Pancreas (tissue), 10 donors: Measurements from ENCODE around the gene GLS2. TPM values are rescaled to one million over a fixed set of nuclear protein-coding genes. Genes with fewer than 3 reads are reported as not detected.

Source experiments
- ATAC-seq, 4 donors: fragments of 200-7000 bp; cut with Tn5 transposase; one replicate each; pipeline versions ENCODE4 v1.8.0 to v1.9.1; 2020; ENCODE audit warnings: mild to moderate bottlenecking in 4 of 4, moderate library complexity in 4 of 4
- DNase-seq, 6 donors: peaks; one replicate each; pipeline ENCODE4 v3.0.0-alpha.2; 2020
- FAIRE-seq: peaks from 2 replicates; lab custom pipeline; 2012; peaks lifted over from hg19 to GRCh38; lab: Jason Lieb, UNC
- H3K27ac ChIP-seq, 4 donors: fragments of 200-600 bp; sonication (generic); 1 replicate in 3 of 4; 2 replicates in 1 of 4; pipeline versions ENCODE4 v1.5.0 to v1.8.0; 2020
- H3K27me3 ChIP-seq, 4 donors: fragments of 200-600 bp; one replicate each; pipeline ENCODE4 v1.8.0; 2021
- H3K36me3 ChIP-seq, 3 donors: fragments of 200-600 bp; sonication (generic) in 1 of 3; one replicate each; pipeline versions ENCODE4 v1.5.0 to v1.8.0; 2020 to 2021
- H3K4me1 ChIP-seq, 3 donors: fragments of 200-600 bp; one replicate each; pipeline ENCODE4 v1.8.0; 2021
- H3K4me3 ChIP-seq, 4 donors: fragments of 200-600 bp; sonication (generic) in 2 of 4; one replicate each; pipeline versions ENCODE4 v1.5.0 to v1.8.0; 2020 to 2021
- H3K9me3 ChIP-seq, 4 donors: fragments of 200-600 bp; one replicate each; pipeline ENCODE4 v1.8.0; 2021
- WGBS, 2 donors: extraction: QIAGEN DNeasy Blood & Tissue Kit; methylation state at CpG; one replicate each; pipeline ENCODE4 v1.1.7; 2013; 5-methylcytosine and 5-hydroxymethylcytosine counted together
- intact Hi-C, 3 donors: fragments of 100-400 bp; cut with DNase I; formaldehyde crosslinking; loops; one replicate each; pipeline versions ENCODE4 v1.11.1 to v1.14.2; 2022
- polyA plus RNA-seq, 2 donors: library from polyadenylated mRNA; stranded (reverse); fragments of 200-250 nt; gene quantifications; one replicate each; pipeline ENCODE4 v1.2.3, GENCODE V29; 2013
- total RNA-seq, 6 donors: library from RNA; stranded (reverse); fragmentation: NEBNext Ultra II Directional in 4 of 6; extraction: Animal tissue kit (Norgen Biotek cat#: 25700) in 4 of 6; gene quantifications; one replicate each; pipeline versions ENCODE4 v1.2.1 to v1.2.4, GENCODE V29; 2021 to 2023
- TF ChIP-seq, protein P1 (sequence below), 4 donors: fragments of 200-600 bp; sonication (generic) in 3 of 4; IDR thresholded peaks; one replicate each; pipeline versions ENCODE4 v1.5.0 to v1.8.0; 2021; ENCODE audit warnings: antibody characterized with exemption in 4 of 4
- donor health status: healthy with polysubstance abuse.
- donor health status: DM: no; HTN: no; CAD: no; lungs with moderate emphysema.
- donor health status: DM: no; HTN: no; CAD: no.
- donor health status: control.
- donor health status: control.
- donor health status: Bipolar disorder and iron deficiency.
- donor health status: DM: yes; HTN: yes; CAD: no.
- donor health status: DM: no; HTN: no; CAD: no.
- donor health status: DM: no; HTN: no; CAD: no.
- donor health status: DM: yes; HTN: yes; CAD: no.

Gene GLS2
- total and polyA plus RNA-seq, 8 donors, result 14.6 to 49.1 (median 32.9) TPM

DNA sequence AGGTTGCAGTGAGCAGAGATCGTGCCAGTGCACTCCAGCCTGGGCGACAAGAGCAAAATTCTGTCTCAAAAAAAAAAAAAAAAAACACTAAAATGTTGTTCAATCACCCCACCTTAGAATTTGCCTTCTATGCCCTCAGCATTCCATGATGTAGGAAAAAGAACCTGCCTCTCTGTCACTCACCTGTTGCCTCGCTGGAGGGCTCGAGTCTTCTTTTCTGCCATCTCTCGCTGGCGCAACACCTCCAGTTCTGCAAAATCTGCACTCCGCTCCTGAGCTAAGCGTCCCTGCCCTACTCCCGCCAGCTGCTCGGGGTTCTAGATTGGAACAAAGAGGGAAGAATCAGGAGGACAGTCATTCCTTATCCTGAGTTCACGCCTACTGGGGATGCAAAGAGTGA, 56.7 kb downstream of the GLS2 start:
- Histone ChIP-seq H3K27ac (no peak overlapping the region), H3K4me1 (no peaks in the 10 kb centered on the region), H3K4me3 (no peak overlapping the region), H3K27me3 (no peaks in the 10 kb centered on the region), H3K36me3 (no peaks in the 10 kb centered on the region), H3K9me3 (no peaks in the 10 kb centered on the region)
- ATAC-seq (no peak), FAIRE-seq (no peak), DNase-seq (no peak)
- 96 to 99% methylated on average over 11 of the region's 11 CpGs for WGBS, 2 donors
- intact Hi-C loops, result loop anchor here in 1 of 3 donors (10.0 kb wide), 1 partner anchor 66 kb away; the partner anchor contains the start of genes APOF and STAT2
- TF ChIP-seq, protein P1, sequence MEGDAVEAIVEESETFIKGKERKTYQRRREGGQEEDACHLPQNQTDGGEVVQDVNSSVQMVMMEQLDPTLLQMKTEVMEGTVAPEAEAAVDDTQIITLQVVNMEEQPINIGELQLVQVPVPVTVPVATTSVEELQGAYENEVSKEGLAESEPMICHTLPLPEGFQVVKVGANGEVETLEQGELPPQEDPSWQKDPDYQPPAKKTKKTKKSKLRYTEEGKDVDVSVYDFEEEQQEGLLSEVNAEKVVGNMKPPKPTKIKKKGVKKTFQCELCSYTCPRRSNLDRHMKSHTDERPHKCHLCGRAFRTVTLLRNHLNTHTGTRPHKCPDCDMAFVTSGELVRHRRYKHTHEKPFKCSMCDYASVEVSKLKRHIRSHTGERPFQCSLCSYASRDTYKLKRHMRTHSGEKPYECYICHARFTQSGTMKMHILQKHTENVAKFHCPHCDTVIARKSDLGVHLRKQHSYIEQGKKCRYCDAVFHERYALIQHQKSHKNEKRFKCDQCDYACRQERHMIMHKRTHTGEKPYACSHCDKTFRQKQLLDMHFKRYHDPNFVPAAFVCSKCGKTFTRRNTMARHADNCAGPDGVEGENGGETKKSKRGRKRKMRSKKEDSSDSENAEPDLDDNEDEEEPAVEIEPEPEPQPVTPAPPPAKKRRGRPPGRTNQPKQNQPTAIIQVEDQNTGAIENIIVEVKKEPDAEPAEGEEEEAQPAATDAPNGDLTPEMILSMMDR (IDR thresholded peaks at IDR 0.05), result no peak

GRCh38 chr12:56425940-56426438, 62.0 kb downstream of the GLS2 start:
- FAIRE-seq, result no peak
- WGBS, 2 donors, result 57 to 64% methylated on average over 3 of the region's 3 CpGs
- H3K9me3 ChIP-seq, result no peaks in the 10 kb centered on the region

GRCh38 chr12:56425193-56425592, 62.8 kb downstream of the GLS2 start:
- ATAC-seq, result no peak
- no peak for DNase-seq
- Histone ChIP-seq H3K36me3 (no peaks in the 10 kb centered on the region), H3K4me3 (no peak overlapping the region), H3K27ac (no peak overlapping the region), H3K27me3 (no peaks in the 10 kb centered on the region), H3K4me1 (no peaks in the 10 kb centered on the region), H3K9me3 (no peaks in the 10 kb centered on the region)
- intact Hi-C loops, result no loop called here
- no peak for FAIRE-seq
- TF ChIP-seq, protein P1 (IDR thresholded peaks at IDR 0.05), result no peak
- WGBS, 2 donors, result 79 to 87% methylated on average over 1 of the region's 1 CpG

More at GRCh38 chr12:56425940-56426438, 62.0 kb downstream of the GLS2 start:
- H3K27ac ChIP-seq, result no peak overlapping the region
- TF ChIP-seq, protein P1 (IDR thresholded peaks at IDR 0.05), result no peak
- H3K27me3 ChIP-seq, result no peaks in the 10 kb centered on the region
- no peak for DNase-seq
- H3K4me1 ChIP-seq, result no peaks in the 10 kb centered on the region
- no peak overlapping the region for H3K4me3 ChIP-seq
- ATAC-seq, result no peak
- H3K36me3 ChIP-seq, result no peaks in the 10 kb centered on the region
- intact Hi-C loops, result no loop called here

Other genes with a start within 250 kb of the GLS2 start
- gene ANKRD52, start 229.8 kb downstream of the GLS2 start, total RNA-seq, result 10 to 100 TPM; 12.1 to 25.1 (median 17.9) TPM
- gene ANKRD52, start 229.8 kb downstream of the GLS2 start, polyA plus RNA-seq, result 10 to 100 TPM in 1 of 2 donors, 1 to 10 TPM in 1; 8.0 to 12.2 TPM
- 10 to 100 TPM in 4 of 6 donors, 1 to 10 TPM in 2; 8.0 to 12.9 (median 11.1) TPM for gene COQ10A, start 221.2 kb downstream of the GLS2 start, total RNA-seq
- gene COQ10A, start 221.2 kb downstream of the GLS2 start, polyA plus RNA-seq, result 10 to 100 TPM; 23.8 to 36.4 TPM
- gene CS, start 187.8 kb downstream of the GLS2 start, total RNA-seq, result 100 to 1,000 TPM in 2 of 6 donors, 10 to 100 TPM in 4; 80.0 to 120 (median 97.2) TPM
- gene CS, start 187.8 kb downstream of the GLS2 start, polyA plus RNA-seq, result 10 to 100 TPM; 32.0 to 45.4 TPM
- 10 to 100 TPM; 45.3 to 94.2 (median 66.3) TPM for gene CNPY2, start 172.2 kb downstream of the GLS2 start, total RNA-seq
- gene CNPY2, start 172.2 kb downstream of the GLS2 start, polyA plus RNA-seq, result 100 to 1,000 TPM; 109 to 141 TPM
- gene PAN2, start 154.2 kb downstream of the GLS2 start, total RNA-seq, result 10 to 100 TPM; 24.3 to 73.0 (median 41.7) TPM
- gene PAN2, start 154.2 kb downstream of the GLS2 start, polyA plus RNA-seq, result 100 to 1,000 TPM in 1 of 2 donors, 10 to 100 TPM in 1; 78.5 to 111 TPM
- 1 to 10 TPM in 2 of 6 donors, under 1 TPM in 3, not detected in 1; 0.20 to 3.7 (median 0.41) TPM for gene IL23A, start 149.3 kb downstream of the GLS2 start, total RNA-seq
- 1 to 10 TPM in 1 of 2 donors, under 1 TPM in 1; 0.38 to 1.3 TPM for gene IL23A, start 149.3 kb downstream of the GLS2 start, polyA plus RNA-seq
- 10 to 100 TPM; 25.5 to 88.5 (median 38.4) TPM for gene STAT2, start 128.1 kb downstream of the GLS2 start, total RNA-seq
- 10 to 100 TPM; 48.4 to 57.3 TPM for gene STAT2, start 128.1 kb downstream of the GLS2 start, polyA plus RNA-seq
- under 1 TPM in 1 of 6 donors, not detected in 5; 0.13 TPM for gene APOF, start 125.3 kb downstream of the GLS2 start, total RNA-seq
- under 1 TPM in 1 of 2 donors, not detected in 1; 0.05 TPM for gene APOF, start 125.3 kb downstream of the GLS2 start, polyA plus RNA-seq
- gene TIMELESS, start 38.7 kb downstream of the GLS2 start, total RNA-seq, result 1 to 10 TPM; 3.7 to 5.8 (median 4.5) TPM
- 1 to 10 TPM; 5.6 to 7.6 TPM for gene TIMELESS, start 38.7 kb downstream of the GLS2 start, polyA plus RNA-seq
- not detected for gene MIP, start 33.5 kb downstream of the GLS2 start, total RNA-seq
- not detected for gene MIP, start 33.5 kb downstream of the GLS2 start, polyA plus RNA-seq
- gene SPRYD4, start 19.6 kb downstream of the GLS2 start, total RNA-seq, result 1 to 10 TPM; 1.5 to 2.9 (median 1.9) TPM
- gene SPRYD4, start 19.6 kb downstream of the GLS2 start, polyA plus RNA-seq, result 1 to 10 TPM; 2.1 to 2.3 TPM
- 10 to 100 TPM in 4 of 6 donors, 1 to 10 TPM in 2; 8.5 to 30.8 (median 12.1) TPM for gene RBMS2, start 33.7 kb upstream of the GLS2 start, total RNA-seq
- 1 to 10 TPM; 5.4 to 6.2 TPM for gene RBMS2, start 33.7 kb upstream of the GLS2 start, polyA plus RNA-seq
- 10 to 100 TPM; 29.7 to 59.9 (median 39.1) TPM for gene BAZ2A, start 142.2 kb upstream of the GLS2 start, total RNA-seq
- 10 to 100 TPM; 26.7 to 58.0 TPM for gene BAZ2A, start 142.2 kb upstream of the GLS2 start, polyA plus RNA-seq
- gene ATP5F1B, start 157.8 kb upstream of the GLS2 start, total RNA-seq, result 100 to 1,000 TPM; 152 to 237 (median 211) TPM
- 100 to 1,000 TPM; 126 to 299 TPM for gene ATP5F1B, start 157.8 kb upstream of the GLS2 start, polyA plus RNA-seq
- 10 to 100 TPM; 48.8 to 98.1 (median 69.3) TPM for gene PTGES3, start 200.1 kb upstream of the GLS2 start, total RNA-seq
- gene PTGES3, start 200.1 kb upstream of the GLS2 start, polyA plus RNA-seq, result 10 to 100 TPM; 33.4 to 86.4 TPM
- gene NACA, start 237.1 kb upstream of the GLS2 start, total RNA-seq, result 100 to 1,000 TPM; 305 to 633 (median 468) TPM
- gene NACA, start 237.1 kb upstream of the GLS2 start, polyA plus RNA-seq, result 100 to 1,000 TPM; 846 to 892 TPM